Activated naive CD8-positive, alpha-beta T cell treated with anti-CD3 and anti-CD28 coated beads, Interleukin-2, amount 50 U/mL, for 16 hours (primary cell): Measurements from ENCODE around the gene RAPGEF1.
A peak's percentile ranks its signal among the peaks of the same experiment; 100 is the strongest.
"Not testable (repeated sequence)": the region's sequence is repeated elsewhere in the genome, so short reads cannot be mapped to it uniquely, and the experiment has no call there.

Experiments used
- DNase-seq: peaks from one replicate; pipeline ENCODE4 v3.0.0-alpha.2; 2020; ENCODE audit warnings: low read depth, low spot score

The RAPGEF1 gene

DNA sequence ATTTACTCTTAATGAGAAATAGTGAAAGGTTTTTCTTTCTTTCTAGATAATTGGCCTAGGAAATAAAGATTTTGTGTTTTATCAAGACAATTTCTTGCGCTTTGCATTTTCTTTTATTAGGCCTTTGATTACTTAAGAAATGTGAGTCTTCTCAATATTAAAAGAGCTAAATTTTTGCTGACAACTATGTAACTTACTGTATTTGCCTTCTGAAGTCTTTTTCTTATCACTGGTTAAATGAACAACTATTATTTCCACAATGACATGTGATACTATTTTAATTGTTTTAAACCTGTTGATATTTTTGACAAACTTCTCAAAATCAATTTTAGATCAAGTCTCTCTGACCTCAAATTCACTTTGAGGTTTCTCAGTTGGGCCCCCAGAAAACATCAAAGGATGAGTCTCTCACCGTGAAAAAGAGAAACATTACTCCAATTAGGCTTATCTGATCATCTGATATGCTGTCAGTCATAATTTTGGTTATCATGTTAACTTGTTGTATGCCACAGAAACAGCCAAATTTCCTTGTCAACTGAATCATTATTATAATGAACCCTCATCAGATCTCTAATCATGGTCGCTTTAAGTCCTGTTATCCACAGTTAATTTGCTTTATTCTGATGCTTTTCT lies 48.8 kb downstream of the RAPGEF1 start:
- DNase-seq: no peak

GRCh38 chr9:131690462-131690861 lies 49.4 kb downstream of the RAPGEF1 start:
- no peak for DNase-seq

DNA sequence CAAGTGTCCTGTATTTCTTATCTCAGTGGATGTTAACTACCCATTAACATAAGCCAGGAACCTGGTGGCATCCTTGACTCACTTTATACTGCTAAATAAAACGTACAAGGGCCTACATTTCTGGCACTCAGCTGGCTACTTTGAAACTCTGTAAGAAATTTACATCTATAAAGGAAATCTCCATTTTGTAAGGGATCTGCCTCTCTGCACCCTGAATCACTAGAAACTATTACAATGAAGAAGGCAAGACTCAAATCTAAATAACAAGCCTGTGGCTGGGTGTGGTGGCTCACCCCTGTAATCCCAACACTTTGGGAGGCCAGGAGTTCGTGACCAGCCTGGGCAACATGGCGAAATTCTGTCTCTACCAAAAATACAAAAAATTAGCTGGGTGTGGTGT lies 51.5 kb downstream of the RAPGEF1 start:
- no peak for DNase-seq

DNA sequence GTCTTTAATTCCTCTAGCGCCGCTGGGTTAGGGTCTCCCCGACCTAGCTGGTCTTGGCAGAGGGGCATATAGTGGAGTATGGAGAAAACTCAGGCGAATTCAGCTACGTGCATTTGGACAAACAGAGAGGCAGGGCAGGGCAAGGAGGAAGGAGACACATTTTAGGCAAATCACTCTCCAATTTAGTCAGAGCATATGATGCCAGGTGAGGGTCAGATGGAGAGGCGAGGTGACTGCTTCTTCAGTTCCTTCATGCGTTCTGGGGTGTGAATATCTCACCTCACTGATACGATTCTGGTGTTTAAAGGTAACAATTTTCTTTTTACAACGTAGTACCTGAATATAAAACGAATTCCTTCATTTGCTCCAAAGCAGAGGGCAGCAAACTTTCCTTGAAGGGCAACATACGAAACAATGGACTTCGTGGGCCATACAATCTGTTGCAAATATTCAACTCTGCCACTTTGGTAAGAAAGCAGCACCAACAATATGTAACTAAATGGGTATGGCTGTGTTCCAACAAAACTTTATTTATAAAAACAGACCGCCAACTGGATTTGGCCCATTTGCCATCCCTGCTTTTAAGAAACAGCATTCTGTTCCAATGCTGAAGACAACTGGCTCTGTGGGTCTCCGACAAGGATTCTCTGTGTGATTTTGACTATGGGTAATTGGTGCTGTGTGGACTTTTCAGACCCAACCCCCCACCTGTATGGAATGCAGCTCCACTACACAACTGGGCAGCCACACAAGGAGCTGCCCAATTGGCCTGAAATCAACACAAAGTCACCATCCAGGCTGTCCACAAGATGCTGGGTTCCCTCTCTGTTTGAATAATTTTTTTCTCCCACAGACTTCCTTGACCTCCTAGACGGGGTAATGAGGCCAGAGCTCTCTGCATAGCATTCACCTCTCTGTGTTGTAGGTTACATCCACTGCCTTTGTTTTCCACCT lies 53.8 kb downstream of the RAPGEF1 start:
- DNase-seq: no peak

DNA sequence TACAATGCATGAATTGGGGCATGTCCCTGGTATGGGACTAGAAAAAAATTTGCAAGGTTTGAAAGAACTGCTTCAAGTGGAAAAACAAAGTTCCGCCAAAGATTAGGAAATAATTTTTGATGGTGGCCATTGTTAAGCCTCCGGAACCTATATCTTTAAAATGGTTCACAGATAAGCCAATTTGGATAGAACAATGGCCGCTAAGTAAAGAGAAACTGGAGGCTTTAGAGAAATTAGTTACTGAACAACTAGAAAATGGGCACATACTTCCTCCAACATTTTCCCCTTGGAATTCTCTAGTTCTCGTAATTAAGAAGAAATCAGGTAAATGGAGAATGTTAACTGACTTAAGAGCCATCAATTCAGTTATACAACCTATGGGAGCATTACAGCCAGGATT lies 56.8 kb downstream of the RAPGEF1 start:
- DNase-seq: not testable (repeated sequence)

DNA sequence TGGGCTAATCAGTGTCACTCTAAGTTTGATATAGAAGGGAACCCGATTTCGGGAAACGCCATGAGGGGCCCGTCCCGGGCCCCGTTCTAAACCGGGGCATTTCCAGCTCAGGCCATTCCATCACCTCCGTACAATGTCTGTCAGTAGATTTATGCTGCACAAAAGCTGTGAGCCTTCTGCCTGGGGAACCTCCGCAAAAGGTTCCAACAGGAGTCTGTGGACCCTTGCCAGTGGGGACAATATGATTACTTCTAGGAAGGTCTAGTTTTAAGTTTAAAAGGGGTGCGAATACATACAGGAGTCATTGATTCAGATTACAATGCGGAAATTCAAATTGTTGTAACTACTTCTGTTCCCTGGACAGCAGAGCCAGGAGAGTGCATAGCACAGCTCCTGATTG lies 57.6 kb downstream of the RAPGEF1 start:
- no peak for DNase-seq

- not testable (repeated sequence) for DNase-seq
Measured at GRCh38 chr9:131681826-131682225, 58.0 kb downstream of the RAPGEF1 start.

- DNase-seq: not testable (repeated sequence)
Measured at GRCh38 chr9:131681108-131681507, 58.8 kb downstream of the RAPGEF1 start.

DNA sequence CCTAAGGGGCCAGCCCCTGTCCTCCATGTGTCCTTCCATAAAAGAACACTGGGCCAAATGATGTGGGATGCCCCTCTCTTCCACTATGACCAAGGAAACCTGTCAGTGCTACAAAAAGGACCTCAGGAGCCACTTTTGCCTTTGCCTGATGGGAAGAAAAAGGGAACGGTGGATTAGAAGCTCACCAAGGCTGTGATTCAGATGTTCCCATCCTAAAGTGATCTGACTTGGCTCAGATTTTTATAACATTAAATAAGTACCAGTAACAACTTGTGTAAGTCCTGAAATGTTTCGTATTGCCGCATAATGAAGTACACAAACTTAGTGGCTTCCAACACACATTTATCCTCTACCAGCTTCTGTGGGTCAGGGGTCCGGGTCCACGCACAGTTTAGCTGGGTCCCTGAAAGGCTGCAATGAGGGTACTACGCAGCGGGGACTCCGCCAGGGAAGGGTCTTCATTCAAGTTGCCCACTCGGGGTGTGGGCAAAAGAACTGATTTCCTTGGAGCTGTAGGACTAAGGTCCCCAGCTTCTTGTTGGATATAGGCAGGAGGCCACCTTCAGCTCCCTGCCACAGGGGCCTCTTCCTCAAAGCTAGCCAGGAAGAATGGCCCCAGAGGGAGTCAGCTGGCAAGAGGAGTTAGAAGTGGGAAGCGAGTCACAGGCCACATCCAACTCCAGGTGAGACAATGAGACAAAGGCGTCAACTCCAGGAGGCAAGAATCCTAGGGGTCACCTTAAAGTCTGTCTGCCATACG lies 60.4 kb downstream of the RAPGEF1 start:
- DNase-seq: no peak

- DNase-seq: peak; percentile 41
Measured at GRCh38 chr9:131678499-131679111, 61.3 kb downstream of the RAPGEF1 start.

GRCh38 chr9:131677444-131678180 lies 62.3 kb downstream of the RAPGEF1 start:
- no peak for DNase-seq

DNA sequence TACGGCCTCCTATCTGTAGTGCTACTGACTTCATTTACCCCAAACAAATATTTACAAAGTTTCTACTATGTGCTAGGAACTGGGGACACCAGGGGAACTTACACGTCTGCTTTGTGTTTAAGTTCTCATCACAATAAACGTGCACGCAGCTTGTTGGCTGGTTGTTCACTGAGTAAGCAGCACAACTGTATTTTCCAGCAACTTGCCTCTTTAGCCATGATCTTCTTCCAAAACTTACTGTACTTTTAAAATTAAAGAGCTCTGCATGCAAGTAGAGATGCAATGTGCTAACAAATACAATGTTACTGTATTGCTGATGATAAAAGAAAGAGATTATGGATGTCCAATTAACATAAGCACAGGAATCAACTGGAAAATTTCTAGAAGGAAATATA lies 62.8 kb downstream of the RAPGEF1 start:
- DNase-seq: no peak

DNA sequence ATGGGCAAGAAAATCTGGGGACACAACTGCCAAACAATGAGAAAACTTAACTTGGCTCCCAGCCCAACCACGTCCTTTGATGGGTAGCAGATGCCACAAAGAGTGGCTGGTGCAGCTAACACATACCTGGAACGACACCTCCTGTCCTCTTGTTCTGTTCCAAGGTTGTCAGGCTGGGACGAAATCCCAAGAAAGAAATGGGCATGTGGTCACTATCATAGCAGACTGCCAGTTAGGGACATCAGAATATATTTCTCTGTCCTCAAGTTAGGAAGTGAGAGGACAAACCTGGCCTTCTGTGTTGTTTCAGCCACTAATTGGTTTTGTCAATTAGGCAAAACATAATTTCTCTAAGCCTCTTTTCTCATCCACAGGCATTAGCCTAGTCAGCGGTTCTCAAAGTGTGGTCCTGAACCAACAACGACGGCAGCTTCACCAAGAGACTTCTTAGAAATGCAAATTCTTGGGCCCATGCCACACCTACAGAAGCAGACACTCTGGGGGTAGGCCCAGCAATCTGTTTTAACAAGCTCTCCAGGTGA lies 63.4 kb downstream of the RAPGEF1 start:
- DNase-seq: no peak

- DNase-seq: no peak
Measured at GRCh38 chr9:131675437-131676022, 64.3 kb downstream of the RAPGEF1 start.

DNA sequence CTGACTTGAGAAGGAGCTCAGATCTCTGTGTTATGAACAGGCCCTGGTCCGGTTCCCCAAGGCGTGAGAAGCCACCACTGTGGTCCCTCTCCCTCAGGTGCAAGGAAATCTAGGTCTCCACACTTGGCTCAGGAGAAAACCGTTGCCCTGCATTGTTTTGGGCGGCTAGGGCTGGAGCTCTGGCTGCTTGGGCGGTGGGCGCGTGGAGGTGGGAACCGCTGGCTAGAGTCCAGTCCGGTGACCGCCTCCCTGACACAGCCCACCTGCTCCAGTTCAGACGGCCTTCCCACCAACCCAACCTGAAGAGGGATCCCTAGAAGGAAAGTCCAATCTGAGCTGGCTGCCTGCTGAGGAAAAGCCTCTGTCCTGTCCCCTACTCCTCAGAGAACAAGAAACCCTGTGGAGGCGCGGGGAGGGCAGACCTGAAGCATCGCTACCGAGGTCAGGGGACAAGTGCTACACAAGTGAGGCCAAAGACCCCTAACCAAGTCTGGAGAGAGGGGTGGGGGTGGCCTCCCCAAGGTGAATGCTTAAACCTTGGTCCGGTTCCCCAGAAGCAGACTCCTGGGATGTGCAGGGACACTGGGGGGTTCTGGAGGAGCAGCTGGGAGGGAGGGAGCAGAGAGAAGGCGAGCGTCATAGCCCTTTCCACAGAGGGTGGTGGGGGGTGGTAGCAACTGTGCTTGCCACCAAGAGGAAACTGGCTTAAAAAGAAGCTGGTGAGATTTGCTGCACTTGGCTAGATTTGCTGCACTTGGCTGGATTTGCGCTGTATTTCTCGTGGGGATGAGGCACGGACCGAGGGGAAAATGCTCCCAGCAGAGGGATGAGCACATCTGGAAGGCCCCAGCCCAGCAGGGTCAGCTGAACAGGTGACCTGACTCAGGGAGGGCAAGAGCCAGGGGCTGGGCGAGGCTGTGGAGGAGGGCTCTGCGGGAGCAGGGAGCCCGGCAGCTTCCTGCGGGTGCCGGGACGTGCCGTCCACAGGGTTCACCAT lies 65.2 kb downstream of the RAPGEF1 start:
- no peak for DNase-seq

DNA sequence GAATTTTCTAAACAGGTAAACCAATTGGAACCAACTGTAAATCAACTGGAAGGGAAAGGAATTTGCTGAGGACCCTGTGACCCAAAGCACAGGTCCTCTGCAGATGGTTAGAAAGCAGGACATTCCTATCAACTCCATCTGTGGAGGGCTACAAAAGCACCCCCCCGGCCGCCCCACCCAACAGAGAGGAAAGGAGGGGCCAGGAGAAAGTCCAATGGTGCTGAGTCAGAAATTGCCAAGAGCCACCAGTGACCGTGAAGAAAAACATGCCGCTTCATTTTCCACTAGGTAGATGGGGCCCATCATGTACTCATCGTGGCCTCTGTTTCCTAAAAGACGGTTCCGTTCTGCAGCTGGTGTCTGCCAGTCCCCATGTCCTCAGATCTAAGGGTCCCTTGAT lies 66.3 kb downstream of the RAPGEF1 start:
- DNase-seq: no peak

GRCh38 chr9:131673068-131673467 lies 66.8 kb downstream of the RAPGEF1 start:
- DNase-seq: no peak

DNA sequence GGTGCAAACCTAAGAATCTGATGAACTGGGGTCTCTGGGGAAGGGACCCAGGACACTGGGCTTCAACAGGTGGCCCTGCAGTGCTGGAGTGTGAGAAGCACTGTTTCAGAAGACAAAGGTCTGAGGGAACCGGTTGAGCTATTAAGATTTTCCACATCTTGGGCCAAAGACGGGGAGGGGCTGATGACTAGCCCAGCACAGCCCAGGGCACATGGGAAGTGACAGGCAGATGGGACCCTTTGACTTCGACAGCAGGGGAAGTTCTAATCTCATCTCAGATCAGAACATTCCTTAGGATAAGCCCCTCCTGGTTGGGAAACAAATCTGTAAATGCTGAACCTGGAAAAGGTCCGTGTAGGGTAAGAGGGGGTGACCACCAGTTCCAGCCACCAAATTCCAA lies 67.4 kb downstream of the RAPGEF1 start:
- no peak for DNase-seq

GRCh38 chr9:131671133-131671520 lies 68.7 kb downstream of the RAPGEF1 start:
- DNase-seq: no peak
